ENCODE data around the gene MAG.

MAG gene

DNA sequence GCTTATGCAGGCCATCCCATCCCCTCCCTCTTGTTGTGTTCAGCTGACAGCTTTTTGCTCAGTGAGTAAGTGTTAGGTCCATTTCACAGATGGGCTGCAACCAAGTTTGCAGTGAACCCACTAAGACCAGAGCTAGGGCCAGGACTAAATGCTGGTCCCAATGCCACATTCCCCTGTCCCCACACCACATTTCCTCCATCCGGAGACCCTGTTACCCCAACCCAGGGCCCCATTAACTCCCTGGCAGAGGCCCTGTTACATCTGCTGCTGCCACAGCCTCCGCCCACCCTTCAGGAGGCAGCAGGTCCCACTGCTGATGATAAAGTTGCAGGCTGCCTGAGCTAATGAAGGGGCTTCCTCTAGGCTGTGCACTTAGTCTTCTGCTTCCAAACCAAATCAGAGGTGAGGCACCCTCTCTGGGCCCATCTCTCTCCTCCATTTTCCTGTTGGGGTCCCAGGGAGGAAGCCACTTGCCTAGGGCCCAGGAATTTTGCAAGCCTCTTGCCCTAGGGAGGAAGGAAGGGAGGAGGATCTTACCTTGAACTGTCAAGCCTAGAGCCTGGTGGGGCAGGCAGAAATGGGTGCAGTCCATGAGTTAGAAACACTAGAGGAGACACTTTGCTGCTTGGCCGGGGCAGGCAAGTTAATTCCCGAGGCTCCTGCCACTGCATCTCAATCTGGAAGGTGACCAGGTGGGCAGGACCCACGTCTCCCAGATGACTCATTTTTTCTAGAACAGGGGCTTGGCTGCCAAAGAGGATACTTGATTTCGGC lies 26.6 kb upstream of the MAG start:
- DNase-seq, result no peak

DNA sequence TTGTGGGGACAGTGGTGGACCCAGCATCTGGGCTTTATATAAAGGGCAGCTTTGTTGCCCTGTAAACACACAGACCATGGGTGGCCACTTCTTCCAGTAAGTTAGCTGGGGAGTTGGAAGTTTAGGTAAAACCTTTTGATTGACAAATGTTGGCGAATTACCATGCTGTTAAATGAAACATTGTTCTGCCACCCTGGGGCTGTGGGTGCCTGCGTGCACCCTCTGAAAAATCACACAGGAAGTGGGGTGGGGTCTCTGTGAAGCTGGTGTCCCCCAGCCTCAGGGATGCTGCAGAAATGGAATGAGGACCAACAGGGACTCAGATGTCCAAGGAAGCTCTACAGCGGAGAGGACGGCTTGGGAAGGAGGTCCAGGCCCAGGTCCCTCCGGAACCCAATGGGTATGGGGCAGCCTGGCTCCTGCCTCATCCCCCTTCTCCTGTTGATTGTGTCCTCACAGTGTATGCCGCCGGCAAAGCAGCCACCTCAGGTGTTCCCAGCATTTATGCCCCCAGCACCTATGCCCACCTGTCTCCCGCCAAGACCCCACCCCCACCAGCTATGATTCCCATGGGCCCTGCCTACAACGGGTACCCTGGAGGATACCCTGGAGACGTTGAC lies 26.0 kb upstream of the MAG start:
- no peak for DNase-seq

DNA sequence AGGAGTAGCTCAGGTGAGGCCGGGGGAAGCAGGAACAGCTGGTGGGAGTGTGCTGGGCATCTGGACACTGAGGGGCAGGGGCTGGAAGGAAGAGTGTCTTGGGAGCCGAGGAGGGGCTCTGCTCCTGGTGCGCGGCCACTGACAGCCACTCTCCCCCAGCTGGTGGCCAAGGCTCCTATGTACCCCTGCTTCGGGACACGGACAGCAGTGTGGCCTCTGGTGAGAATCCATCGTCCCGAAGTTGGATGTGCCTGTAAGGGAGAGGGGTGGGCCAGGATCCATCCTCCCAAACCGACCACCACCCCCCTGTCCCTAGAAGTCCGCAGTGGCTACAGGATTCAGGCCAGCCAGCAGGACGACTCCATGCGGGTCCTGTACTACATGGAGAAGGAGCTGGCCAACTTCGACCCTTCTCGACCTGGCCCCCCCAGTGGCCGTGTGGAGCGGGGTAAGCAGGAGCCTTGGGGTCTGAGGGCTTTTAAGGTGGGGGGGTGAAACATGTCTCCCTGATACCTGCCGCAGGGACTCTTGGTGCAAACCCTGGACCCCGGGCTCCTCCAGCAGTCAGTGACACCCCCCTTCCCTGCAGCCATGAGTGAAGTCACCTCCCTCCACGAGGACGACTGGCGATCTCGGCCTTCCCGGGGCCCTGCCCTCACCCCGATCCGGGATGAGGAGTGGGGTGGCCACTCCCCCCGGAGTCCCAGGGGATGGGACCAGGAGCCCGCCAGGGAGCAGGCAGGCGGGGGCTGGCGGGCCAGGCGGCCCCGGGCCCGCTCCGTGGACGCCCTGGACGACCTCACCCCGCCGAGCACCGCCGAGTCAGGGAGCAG lies 25.2 kb upstream of the MAG start:
- no peak for DNase-seq

DNA sequence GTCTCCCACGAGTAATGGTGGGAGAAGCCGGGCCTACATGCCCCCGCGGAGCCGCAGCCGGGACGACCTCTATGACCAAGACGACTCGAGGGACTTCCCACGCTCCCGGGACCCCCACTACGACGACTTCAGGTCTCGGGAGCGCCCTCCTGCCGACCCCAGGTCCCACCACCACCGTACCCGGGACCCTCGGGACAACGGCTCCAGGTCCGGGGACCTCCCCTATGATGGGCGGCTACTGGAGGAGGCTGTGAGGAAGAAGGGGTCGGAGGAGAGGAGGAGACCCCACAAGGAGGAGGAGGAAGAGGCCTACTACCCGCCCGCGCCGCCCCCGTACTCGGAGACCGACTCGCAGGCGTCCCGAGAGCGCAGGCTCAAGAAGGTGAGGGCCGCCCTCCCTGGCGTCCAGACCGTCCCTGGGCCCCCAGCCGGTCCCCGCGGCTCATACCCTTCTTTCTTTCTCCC lies 24.6 kb upstream of the MAG start:
- DNase-seq, result peak; percentile 55

DNA sequence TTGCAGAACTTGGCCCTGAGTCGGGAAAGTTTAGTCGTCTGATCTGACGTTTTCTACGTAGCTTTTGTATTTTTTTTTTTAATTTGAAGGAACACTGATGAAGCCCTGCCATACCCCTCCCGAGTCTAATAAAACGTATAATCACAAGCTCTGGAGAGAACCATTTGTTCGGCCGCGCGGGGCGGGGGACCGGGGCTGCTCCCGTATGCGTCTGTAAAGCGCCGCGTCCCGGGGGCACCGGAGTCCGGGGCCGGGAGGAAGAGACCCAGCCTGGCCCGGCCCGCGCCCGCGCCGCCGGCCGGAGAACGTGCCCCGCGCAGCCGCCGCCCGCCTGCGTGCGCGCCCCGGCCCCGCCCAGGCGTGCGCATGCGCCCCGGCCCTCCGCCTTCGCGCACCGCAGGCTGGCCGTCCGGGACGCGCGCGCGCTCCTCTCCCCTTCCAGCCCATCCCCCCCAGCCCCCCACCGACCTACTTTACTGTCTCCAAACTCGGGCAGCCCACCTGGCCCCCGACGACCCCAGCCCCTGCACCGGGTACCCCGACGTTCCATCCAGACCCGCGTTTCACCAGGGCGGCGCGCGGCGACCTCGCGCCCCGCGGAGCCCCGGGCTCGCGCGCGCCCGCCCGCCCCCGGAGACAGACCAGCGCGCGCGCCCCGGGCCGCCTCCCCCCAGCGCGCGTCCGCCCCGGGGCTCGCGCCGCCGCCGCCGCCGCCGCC lies 24.0 kb upstream of the MAG start:
- DNase-seq, result peak; percentile 79

DNA sequence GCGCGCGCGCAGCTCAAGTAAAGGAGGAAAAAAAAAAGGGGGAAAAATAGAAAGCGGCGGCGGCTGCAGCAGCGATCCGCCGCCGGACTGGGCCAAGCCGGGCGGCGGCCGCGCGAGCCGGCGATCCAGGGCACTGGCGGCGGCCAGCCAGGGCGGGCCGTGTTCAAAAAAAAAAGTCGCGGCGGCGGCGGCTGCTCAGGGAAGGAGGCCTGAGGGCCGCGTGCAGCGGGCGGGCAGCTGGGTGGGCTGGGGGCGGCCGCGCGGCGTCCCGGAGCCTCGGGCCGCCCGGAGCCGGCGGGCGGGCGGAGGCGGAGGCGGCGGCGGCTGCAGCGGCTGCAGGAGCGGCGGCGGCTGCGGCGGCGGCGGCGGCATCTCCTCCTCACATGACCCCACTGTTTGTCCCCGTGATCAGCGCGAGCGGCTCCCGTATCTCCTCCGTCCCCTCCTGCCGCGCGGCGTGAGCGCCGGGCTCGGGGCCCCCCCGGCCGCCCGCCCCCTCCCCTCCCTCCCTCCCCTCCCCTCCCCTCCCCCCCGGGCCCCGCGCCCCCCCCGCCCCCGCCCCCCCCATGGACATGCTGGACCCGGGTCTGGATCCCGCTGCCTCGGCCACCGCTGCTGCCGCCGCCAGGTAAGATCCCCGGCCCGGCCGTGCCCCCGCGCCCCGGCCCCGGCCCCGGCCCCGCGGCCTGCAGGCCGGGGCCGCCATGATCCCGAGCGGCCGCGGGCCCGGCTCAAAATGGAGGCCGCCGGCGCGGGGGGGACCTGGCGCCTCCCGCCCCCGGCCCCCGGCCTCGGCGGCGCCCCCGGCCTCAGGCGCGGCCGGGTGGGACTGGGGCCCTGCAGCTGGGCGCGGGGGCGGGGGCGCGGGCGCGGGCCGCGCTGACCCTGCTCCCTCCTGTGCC lies 23.2 kb upstream of the MAG start, which contains the start of gene USF2:
TSS of gene USF2 (plus strand) at position 427 of the 902 bp plus-strand sequence. CDS start at position 567, 140 bp downstream.
- DNase-seq, result peak; percentile 71

DNA sequence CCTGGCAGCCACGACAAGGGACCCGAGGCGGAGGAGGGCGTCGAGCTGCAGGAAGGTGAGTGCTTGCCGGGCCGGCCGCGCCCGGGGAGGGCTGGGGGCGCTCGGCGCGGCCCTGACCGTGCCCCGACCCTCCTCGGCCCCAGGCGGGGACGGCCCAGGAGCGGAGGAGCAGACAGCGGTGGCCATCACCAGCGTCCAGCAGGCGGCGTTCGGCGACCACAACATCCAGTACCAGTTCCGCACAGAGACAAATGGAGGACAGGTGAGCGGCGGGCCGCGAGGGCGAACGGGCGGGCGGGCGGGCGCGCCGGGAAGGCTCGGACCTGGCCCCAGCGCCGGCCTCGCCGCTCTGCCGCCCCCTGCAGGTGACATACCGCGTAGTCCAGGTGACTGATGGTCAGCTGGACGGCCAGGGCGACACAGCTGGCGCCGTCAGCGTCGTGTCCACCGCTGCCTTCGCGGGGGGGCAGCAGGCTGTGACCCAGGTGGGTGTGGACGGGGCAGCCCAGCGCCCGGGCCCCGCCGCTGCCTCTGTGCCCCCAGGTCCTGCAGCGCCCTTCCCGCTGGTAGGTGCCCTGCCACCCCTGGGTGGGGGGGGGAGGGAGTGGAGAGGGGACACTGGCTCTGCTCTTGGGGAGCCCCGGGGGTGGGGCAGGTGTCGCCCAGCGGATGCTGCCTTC lies 22.4 kb upstream of the MAG start:
- peak; percentile 83 for DNase-seq

DNA sequence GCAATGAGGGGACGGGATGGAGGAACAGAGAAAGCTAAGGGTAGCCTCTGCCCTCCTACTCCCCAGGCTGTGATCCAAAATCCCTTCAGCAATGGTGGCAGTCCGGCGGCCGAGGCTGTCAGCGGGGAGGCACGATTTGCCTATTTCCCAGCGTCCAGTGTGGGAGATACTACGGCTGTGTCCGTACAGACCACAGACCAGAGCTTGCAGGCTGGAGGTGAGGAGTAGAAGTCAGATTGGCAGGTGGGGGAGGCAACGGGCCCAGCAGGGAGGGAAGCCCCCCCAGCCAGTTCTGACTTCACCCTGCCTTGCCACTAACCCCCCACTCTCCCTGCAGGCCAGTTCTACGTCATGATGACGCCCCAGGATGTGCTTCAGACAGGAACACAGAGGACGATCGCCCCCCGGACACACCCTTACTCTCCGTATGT lies 21.6 kb upstream of the MAG start:
- no peak for DNase-seq

DNA sequence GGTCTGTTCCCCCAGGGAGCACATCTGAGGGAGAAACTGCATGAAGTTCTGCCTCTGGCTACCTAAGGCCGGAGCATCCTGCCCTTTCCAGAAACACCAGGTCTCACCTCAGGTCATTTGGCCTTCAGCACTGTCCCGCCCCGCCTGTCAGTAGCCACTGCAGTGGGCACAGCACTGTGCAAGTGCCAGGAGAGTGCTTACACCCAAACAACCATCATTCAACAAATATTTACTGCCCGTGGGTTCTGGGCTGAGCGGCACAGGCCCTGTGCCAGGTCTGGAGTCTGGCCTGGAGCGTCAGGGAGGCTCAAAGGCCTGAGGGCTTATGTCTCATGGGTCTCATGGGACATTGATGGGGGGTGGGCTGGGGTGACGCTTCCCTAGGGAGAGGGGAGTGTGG lies 20.4 kb upstream of the MAG start:
- no peak for DNase-seq

DNA sequence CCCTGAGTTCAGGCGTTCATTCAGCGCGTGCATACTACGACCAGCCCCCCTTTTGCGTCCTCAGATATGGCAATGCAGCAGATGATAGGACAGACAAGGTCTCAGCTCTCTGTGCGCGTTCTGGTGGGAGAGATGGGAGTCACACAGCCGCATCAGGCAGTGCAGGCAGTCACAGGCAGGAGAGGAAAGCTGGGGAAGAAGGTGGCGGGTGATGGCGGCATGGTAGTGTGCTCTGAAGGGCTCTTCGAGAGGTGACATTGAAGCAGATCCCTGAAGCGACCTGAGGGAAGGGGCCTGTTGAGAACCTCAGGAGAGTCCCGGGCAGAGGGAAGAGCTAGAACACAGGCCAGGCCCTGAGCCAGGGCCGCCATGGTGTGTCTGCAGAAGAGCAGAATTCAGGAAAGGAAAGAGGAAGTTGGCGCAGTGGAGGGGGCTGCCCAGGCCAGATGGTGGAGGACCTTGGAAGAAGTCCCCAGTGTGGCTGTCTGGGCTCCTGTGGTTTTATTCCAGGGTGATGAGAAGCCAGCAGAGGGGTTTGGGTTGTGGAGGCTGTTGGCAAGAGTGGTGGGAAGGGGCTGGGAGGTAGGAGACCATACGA lies 19.7 kb upstream of the MAG start:
- no peak for DNase-seq

DNA sequence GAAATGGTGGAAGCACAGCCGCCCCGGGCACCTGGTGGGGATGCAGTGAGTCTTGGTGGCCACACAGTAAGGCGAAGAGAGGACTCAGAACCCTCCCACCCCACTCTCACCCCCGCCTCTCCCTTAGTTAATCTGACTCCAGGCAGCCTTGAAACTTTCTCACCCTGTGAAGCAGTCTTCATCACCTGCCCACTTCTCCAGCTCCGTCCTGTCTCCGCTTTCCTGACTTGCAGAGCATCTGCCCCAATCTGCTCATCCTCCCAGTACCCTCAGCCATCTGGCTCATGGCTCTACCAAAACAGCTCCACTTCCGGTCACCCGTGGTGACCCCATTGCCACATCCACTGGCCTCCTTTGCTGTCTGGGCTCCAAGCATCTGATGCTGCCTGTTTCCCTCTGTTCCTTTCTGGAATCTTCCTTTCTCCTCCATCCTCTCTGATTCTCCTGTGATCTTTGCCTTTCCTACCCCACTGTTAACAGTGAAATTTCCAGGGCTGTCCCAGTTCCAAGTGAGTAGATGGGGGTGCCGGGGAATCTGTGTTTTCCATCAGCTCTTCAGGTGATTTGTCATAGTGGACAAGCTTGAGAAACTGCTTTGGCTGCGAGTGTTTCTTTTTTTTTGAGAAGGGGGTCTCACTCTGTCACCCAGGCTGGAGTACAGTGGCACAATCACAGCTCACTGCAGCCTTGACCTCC lies 18.9 kb upstream of the MAG start:
- no peak for DNase-seq

DNA sequence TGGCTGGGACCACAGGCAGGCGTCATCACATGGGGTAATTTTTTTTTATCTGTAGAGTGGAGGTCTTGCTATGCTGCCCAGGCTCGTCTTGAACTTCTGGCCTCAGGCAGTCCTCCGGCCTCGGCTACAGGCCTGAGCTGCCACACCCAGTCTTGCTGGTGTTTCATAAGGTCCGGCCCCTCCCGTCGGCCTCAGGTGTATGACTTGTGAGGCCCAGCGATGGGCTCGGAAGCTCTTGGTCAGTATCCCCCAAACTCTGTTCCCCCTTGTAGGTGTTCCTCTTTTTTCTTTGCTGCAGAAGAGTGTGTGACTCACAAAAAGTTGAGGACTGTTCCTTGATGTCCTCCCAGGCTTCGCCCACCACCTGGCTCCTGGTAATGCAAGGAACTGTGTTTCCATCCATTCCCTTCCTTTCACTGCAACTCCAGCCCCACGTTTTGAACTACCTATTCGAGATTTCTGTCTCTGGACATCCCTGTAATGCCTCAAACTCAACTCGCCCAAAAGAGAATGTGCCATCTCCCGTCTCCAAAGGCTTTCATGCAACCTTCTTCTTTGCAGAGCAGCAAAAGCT lies 18.2 kb upstream of the MAG start:
- no peak for DNase-seq

DNA sequence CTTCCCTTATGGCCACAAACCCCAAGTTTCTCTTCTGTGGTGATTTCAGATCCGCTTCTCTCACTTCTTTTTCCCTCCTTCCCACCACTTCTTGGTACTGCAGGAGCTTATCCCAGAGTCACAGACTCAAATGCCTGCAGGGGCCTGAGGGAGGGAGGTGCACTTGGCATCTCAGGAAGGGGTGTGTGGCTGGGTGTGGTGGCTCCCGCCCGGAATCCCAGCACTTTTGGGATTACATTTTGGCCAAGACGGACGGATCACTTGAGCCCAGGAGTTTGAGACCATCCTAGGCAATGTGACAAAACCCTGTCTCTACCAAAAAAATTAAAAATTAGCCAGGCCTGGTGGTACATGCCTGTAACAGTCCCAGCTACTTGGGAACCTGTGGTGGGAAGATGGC lies 17.6 kb upstream of the MAG start:
- no peak for DNase-seq

DNA sequence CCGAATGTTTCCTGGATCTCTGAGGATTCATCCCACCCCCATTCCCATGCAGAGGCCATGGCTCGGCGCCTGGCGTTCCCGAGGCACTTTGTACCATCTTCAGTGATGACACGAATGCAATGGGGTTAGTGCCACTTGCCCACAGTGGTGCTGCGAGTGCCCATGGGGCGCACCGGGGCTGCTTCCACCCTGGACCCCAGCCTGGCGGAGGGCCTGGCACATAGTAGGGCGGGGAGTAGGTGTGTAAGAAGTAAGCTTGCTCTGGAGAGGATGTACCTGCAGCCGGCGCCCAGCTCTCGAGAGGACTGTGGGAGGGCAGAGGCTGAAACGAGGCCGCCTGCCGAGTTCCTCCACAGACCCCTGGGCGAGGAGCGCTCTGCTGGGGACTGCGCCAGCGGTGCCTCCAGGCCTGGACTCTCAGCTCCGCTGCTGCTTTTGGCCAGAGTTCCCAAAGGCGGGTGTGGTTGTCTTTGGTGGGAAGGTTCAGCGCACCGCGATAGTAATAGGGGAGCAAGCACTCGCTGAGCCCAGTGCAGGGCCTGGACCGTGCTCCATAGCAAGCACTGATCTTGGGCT lies 15.2 kb upstream of the MAG start:
- DNase-seq, result no peak

DNA sequence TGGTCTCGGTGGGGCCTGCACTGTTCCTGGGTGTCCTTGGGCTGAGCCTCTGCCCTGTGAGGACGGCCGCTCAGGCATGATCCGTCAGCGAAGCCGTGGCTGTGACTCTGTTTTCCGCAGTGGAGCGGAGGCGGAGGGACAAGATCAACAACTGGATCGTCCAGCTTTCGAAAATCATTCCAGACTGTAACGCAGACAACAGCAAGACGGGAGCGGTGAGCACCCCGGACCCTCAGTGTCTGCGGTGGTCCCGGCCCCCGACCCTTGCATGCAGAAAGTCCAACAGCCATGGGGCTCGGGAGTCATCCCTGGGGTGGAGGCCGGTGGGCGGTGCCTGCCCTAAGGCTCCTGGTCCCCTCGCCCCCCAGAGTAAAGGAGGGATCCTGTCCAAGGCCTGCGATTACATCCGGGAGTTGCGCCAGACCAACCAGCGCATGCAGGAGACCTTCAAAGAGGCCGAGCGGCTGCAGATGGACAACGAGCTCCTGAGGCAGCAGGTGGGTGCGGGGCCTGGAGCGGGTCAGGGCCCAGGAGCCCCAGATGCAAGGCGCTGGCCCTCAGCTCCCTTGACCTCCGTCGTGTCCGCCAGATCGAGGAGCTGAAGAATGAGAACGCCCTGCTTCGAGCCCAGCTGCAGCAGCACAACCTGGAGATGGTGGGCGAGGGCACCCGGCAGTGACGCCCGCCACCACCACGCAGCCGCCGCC lies 13.2 kb upstream of the MAG start:
- no peak for DNase-seq

DNA sequence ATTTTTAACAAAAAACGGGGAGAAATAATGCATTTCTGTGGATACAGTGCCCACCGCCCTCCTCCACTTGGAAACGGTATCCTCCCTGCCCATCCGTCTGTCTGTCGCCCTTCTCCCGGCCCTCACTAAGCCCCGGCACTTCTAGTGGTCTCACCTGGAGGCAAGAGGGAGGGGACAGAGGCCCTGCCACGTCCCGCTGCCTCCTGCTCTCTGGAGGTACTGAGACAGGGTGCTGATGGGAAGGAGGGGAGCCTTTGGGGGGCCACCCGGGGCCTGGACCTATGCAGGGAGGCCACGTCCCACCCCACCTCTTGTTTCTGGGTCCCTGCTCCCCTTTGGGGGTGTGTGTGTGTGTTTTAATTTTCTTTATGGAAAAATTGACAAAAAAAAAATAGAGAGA lies 12.6 kb upstream of the MAG start:
- DNase-seq, result no peak

DNA sequence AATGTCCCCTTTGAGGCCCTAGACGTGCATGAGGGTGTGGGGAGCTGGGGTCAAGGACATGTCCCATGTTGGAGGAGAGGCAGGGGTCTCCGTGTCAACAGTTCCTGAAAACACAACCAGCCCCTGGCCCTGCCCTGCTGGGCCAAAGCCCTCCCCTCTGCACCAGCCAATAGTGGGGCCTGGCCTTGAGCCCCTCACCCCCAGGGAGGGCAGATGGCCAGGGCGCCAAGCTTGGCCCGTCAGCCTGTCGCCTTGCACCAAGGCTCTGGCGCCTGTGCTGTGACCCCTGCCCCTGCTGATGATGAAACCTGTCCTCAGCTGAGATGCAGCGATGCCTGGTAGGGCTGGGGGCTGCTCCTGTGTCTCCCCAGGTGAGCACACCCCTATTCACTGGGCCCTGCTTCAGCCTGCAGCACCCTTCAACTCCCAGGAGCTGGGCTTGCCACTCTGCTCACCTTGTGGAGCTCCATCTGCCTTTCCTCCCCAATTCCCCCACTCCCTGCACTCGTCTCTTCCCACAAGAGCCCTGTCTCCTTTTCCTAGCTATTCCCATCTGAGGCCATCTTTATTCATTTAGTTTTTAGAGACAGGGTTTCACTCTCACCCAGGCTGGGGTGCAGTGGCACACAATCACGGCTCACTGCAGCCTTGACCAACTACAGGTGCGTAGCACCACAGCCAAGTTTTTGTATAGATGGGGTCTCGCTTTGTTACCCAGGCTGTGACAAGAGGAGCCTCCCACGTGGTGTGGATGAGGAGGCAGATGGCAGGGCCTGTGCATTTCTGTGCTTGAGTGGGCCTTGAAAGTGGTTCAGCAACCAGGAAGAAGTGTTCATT lies 11.8 kb upstream of the MAG start:
- DNase-seq, result no peak

DNA sequence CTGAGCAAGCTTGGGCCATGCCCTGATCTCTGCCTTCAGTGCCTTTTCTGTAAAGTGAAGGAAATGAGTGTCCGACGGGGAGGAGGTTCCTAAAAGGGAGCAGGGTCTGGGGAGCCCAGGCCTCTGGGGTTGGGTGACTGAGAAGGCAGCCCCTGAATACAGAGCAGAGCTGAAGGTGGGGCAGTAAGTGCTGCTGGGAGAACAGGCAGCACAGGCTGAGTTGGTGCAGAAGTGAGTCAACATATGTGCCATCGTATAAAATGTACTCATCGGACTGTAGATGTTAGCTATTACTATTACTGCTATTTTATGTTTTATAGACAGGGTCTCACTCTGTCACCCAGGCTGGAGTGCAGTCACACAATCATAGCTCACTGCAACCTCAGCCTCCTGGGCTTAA lies 10.7 kb upstream of the MAG start:
- no peak for DNase-seq
